ENCODE measurements around the gene SRGAP3. TPM values are rescaled to one million over a fixed set of nuclear protein-coding genes. Genes with fewer than 3 reads are reported as not detected.

SRGAP3 gene
- total and polyA plus RNA-seq, 10 of the 15 experiments (the other 5 are each of a cell fraction or from before 2014, with no cell fraction given), result 0.32 to 1.7 (median 0.99) TPM

- no TSS peak for BruUV-seq (replicated peaks)
- intact Hi-C loops (cut with micrococcal nuclease; ENCODE audit: unreplicated experiment) (no loop called here), in situ Hi-C loops (cut with MboI) (no loop called here)
- Histone ChIP-seq H3K27ac (ENCODE audit: control insufficient read depth, insufficient read depth) (no peak overlapping the region), H3K36me3 (ENCODE audit: control insufficient read depth in 2 of 2, insufficient read depth in 2 of 2, low read length in 1 of 2) (no peaks in the 10 kb centered on the region), H3K27me3 (replicated peaks in 1 of 2; ENCODE audit: control insufficient read depth in 2 of 2, insufficient read depth in 2 of 2, low read length in 1 of 2) (no peaks in the 10 kb centered on the region), H3K4me1 (ENCODE audit: control insufficient read depth, insufficient read depth, low read length) (peaks cover 19% of the 10 kb centered on the region), H3K4me3 (no peak overlapping the region), H4K20me1 (ENCODE audit: control insufficient read depth, insufficient read depth) (no peaks in the 10 kb centered on the region), H3K79me2 (ENCODE audit: control insufficient read depth, insufficient read depth, low read length) (no peaks in the 10 kb centered on the region), H3K9me3 (replicated peaks; ENCODE audit: control insufficient read depth, insufficient read depth, low read length) (no peaks in the 10 kb centered on the region), H3K4me2 (ENCODE audit: control insufficient read depth, insufficient read depth) (no peak overlapping the region), H2AFZ (ENCODE audit: control insufficient read depth, low read depth, low read length) (no peak overlapping the region), H3K9ac (ENCODE audit: control insufficient read depth, insufficient read depth, low read length) (no peak overlapping the region)
- RAD21 ChIA-PET (ENCODE audit: unreplicated experiment), result no interaction called here
- ATAC-seq, result no peak
- CTCF ChIA-PET, result no interaction called here
- DNase-seq (ENCODE audit: low read depth, low spot score), result no peak
- SMC1A ChIA-PET (ENCODE audit: uncharacterized antibody, unreplicated experiment), result no interaction called here
- POLR2A ChIA-PET, result no interaction called here
- 68% methylated on average over 6 of the region's 6 CpGs for WGBS (ENCODE audit: insufficient coverage, insufficient replicate concordance, low lambda C conversion rate, missing lambda C conversion rate)
- FAIRE-seq, result no peak
- TF ChIP-seq NFYB (IDR thresholded peaks at IDR 0.05; ENCODE audit: insufficient read depth, low read depth, low read length), result no peak
- no peak for TF ChIP-seq MYC (IDR thresholded peaks at IDR 0.05; ENCODE audit: insufficient read depth, insufficient read length, insufficient replicate concordance, low read length, severe bottlenecking)
- TF ChIP-seq EZH2 (IDR thresholded peaks at IDR 0.05; ENCODE audit: borderline replicate concordance, control insufficient read depth, low read depth, low read length), result no peak
- TF ChIP-seq SUZ12 (IDR thresholded peaks at IDR 0.05; ENCODE audit: unreplicated experiment), result no peak
Observed at GRCh38 chr3:9223672-9224071, 25.8 kb downstream of the SRGAP3 start.

- TF ChIP-seq NR2C2 (IDR thresholded peaks at IDR 0.05; ENCODE audit: borderline replicate concordance, control insufficient read depth, insufficient read length, low read depth), result no peak
- TF ChIP-seq MYB (IDR thresholded peaks at IDR 0.05; ENCODE audit: borderline replicate concordance, low read depth, low read length), result no peak
- TF ChIP-seq ASH2L (IDR thresholded peaks at IDR 0.05; ENCODE audit: borderline replicate concordance, low read depth), result no peak
- TF ChIP-seq SUPT20H (IDR thresholded peaks at IDR 0.05; ENCODE audit: borderline replicate concordance, control insufficient read depth, low read depth, low read length), result no peak
- no peak for TF ChIP-seq KDM1A (IDR thresholded peaks at IDR 0.05; ENCODE audit: borderline replicate concordance)
- TF ChIP-seq PML (IDR thresholded peaks at IDR 0.05; ENCODE audit: low read length), result no peak
- no peak for TF ChIP-seq MXI1 (IDR thresholded peaks at IDR 0.05; ENCODE audit: low read depth, low read length)
- no peak for TF ChIP-seq ESRRA (IDR thresholded peaks at IDR 0.05; ENCODE audit: low read length)
- TF ChIP-seq TCF12 (IDR thresholded peaks at IDR 0.05; ENCODE audit: low read depth, low read length), result no peak
- Histone ChIP-seq H4K20me1 (ENCODE audit: control insufficient read depth, insufficient read depth) (no peaks in the 10 kb centered on the region), H3K4me1 (ENCODE audit: control insufficient read depth, insufficient read depth, low read length) (peaks cover 19% of the 10 kb centered on the region), H3K9me3 (replicated peaks; ENCODE audit: control insufficient read depth, insufficient read depth, low read length) (no peaks in the 10 kb centered on the region), H3K27me3 (replicated peaks in 1 of 2; ENCODE audit: control insufficient read depth in 2 of 2, insufficient read depth in 2 of 2, low read length in 1 of 2) (no peaks in the 10 kb centered on the region), H3K9ac (ENCODE audit: control insufficient read depth, insufficient read depth, low read length) (no peak overlapping the region), H3K79me2 (ENCODE audit: control insufficient read depth, insufficient read depth, low read length) (no peaks in the 10 kb centered on the region), H3K27ac (ENCODE audit: control insufficient read depth, insufficient read depth) (no peak overlapping the region), H3K4me3 (no peak overlapping the region), H3K36me3 (ENCODE audit: control insufficient read depth in 2 of 2, insufficient read depth in 2 of 2, low read length in 1 of 2) (no peaks in the 10 kb centered on the region), H3K4me2 (ENCODE audit: control insufficient read depth, insufficient read depth) (no peak overlapping the region), H2AFZ (ENCODE audit: control insufficient read depth, low read depth, low read length) (no peak overlapping the region)
- BruUV-seq (replicated peaks), result no TSS peak
- SMC1A ChIA-PET (ENCODE audit: uncharacterized antibody, unreplicated experiment), result no interaction called here
- WGBS (ENCODE audit: insufficient coverage, insufficient replicate concordance, low lambda C conversion rate, missing lambda C conversion rate), result 100% methylated on average over 2 of the region's 2 CpGs
- POLR2A ChIA-PET, result no interaction called here
- no peak for DNase-seq (ENCODE audit: low read depth, low spot score)
- no peak for ATAC-seq
- RAD21 ChIA-PET (ENCODE audit: unreplicated experiment), result no interaction called here
- in situ Hi-C loops (cut with MboI) (no loop called here), intact Hi-C loops (cut with micrococcal nuclease; ENCODE audit: unreplicated experiment) (no loop called here)
- CTCF ChIA-PET, result no interaction called here
- FAIRE-seq, result no peak
Observed at GRCh38 chr3:9222956-9223639, 26.3 kb downstream of the SRGAP3 start.
